Stimulated activated naive CD8-positive, alpha-beta T cell treated with anti-CD3 and anti-CD28 coated beads, Interleukin-15, amount 100 ng/mL, for 72 hours (primary cell): Measurements from ENCODE around the gene CLIC6.

Experiments
- ATAC-seq: fragments of 150-1000 bp; cut with Tn5 transposase; 2 replicates; pipeline ENCODE4 v1.10.0; 2021; ENCODE audit warnings: mild to moderate bottlenecking, moderate library complexity
- DNase-seq, 2 donors: peaks; one replicate each; pipeline ENCODE4 v3.0.0; 2021 to 2022
- H3K27ac Mint-ChIP-seq, 2 donors: one replicate each; pipeline ENCODE4 v1.8.0; 2022; ENCODE audit warnings: mild to moderate bottlenecking in 2 of 2, mixed read lengths in 2 of 2, moderate library complexity in 2 of 2
- H3K27me3 Mint-ChIP-seq: one replicate; pipeline ENCODE4 v1.8.0; 2022; ENCODE audit warnings: mixed read lengths
- H3K4me1 Mint-ChIP-seq: one replicate; pipeline ENCODE4 v1.8.0; 2022; ENCODE audit warnings: mild to moderate bottlenecking, mixed read lengths
- H3K4me3 Mint-ChIP-seq, 2 donors: one replicate each; pipeline ENCODE4 v1.8.0; 2022; ENCODE audit warnings: mild to moderate bottlenecking in 2 of 2, mixed read lengths in 2 of 2, moderate library complexity in 1 of 2
- H3K9me3 Mint-ChIP-seq, 2 donors: one replicate each; pipeline ENCODE4 v1.8.0; 2022; ENCODE audit warnings: mixed read lengths in 2 of 2

CLIC6 gene

GRCh38 chr21:34724131-34724856 lies 55.5 kb downstream of the CLIC6 start:
- no peak for ATAC-seq
- H3K27ac Mint-ChIP-seq = no peak overlapping the region
- peaks cover 21% of the 10 kb centered on the region for H3K27me3 Mint-ChIP-seq
- no peaks in the 10 kb centered on the region for H3K9me3 Mint-ChIP-seq
- peaks cover 10% of the 10 kb centered on the region for H3K4me1 Mint-ChIP-seq
- DNase-seq = no peak
- H3K4me3 Mint-ChIP-seq = no peak overlapping the region

DNA sequence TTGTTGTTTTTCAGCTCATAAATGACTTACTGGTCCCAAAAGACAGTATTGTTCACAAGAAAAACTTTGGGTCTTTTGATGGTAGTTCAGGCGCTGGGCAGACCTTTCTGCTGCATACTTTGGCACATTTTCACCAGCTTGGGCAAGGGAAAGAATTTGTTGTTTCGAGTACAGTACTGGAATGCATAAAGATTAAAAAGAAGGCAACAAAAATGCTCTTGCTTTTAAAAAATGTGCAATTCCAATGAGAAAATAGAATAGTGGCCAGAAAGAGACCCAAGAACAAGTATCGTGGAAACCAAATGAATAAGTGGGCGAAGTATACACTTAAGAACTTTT lies 56.0 kb downstream of the CLIC6 start:
- Mint-ChIP-seq H3K4me1 (peaks cover 10% of the 10 kb centered on the region), H3K27ac (no peak overlapping the region), H3K27me3 (peaks cover 21% of the 10 kb centered on the region), H3K9me3 (no peaks in the 10 kb centered on the region), H3K4me3 (no peak overlapping the region)
- ATAC-seq (no peak), DNase-seq (no peak)

- Mint-ChIP-seq H3K27ac (no peak overlapping the region), H3K27me3 (peaks cover 21% of the 10 kb centered on the region), H3K4me3 (no peak overlapping the region), H3K4me1 (peaks cover 10% of the 10 kb centered on the region), H3K9me3 (no peaks in the 10 kb centered on the region)
- no peak for ATAC-seq
- no peak for DNase-seq
These were observed 58.0 kb downstream of the CLIC6 start for GRCh38 chr21:34726627-34727337.

- Mint-ChIP-seq H3K4me1 (peaks cover 10% of the 10 kb centered on the region), H3K9me3 (no peaks in the 10 kb centered on the region), H3K27ac (no peak overlapping the region), H3K27me3 (peaks cover 21% of the 10 kb centered on the region), H3K4me3 (no peak overlapping the region)
- ATAC-seq (no peak), DNase-seq (no peak)
These were observed 59.7 kb downstream of the CLIC6 start for GRCh38 chr21:34728479-34728878.

- Mint-ChIP-seq H3K4me1 (peaks cover 10% of the 10 kb centered on the region), H3K4me3 (no peak overlapping the region)
These were observed 61.4 kb downstream of the CLIC6 start for GRCh38 chr21:34730194-34730593.

GRCh38 chr21:34730756-34731445 lies 62.1 kb downstream of the CLIC6 start:
- peaks cover 7% of the 10 kb centered on the region for H3K27me3 Mint-ChIP-seq
- ATAC-seq = no peak
- no peak overlapping the region for H3K27ac Mint-ChIP-seq
- H3K4me3 Mint-ChIP-seq = no peak overlapping the region
- DNase-seq = no peak
- no peaks in the 10 kb centered on the region for H3K9me3 Mint-ChIP-seq
- peaks cover 10% of the 10 kb centered on the region for H3K4me1 Mint-ChIP-seq

More at GRCh38 chr21:34730194-34730593, 61.4 kb downstream of the CLIC6 start:
- no peak overlapping the region for H3K27ac Mint-ChIP-seq
- peaks cover 14% of the 10 kb centered on the region for H3K27me3 Mint-ChIP-seq
- ATAC-seq (no peak), DNase-seq (no peak)
- no peaks in the 10 kb centered on the region for H3K9me3 Mint-ChIP-seq

- ATAC-seq (no peak), DNase-seq (no peak)
- no peak overlapping the region for H3K4me3 Mint-ChIP-seq
- H3K4me1 Mint-ChIP-seq = no peaks in the 10 kb centered on the region
- H3K27me3 Mint-ChIP-seq = peaks cover 5% of the 10 kb centered on the region
- no peaks in the 10 kb centered on the region for H3K9me3 Mint-ChIP-seq
- H3K27ac Mint-ChIP-seq = no peak overlapping the region
These were observed 63.6 kb downstream of the CLIC6 start for GRCh38 chr21:34732388-34732821.

- DNase-seq (no peak), ATAC-seq (no peak)
- H3K9me3 Mint-ChIP-seq = no peaks in the 10 kb centered on the region
- H3K4me3 Mint-ChIP-seq = no peak overlapping the region
- H3K4me1 Mint-ChIP-seq = no peaks in the 10 kb centered on the region
- no peak overlapping the region for H3K27ac Mint-ChIP-seq
- peaks cover 20% of the 10 kb centered on the region for H3K27me3 Mint-ChIP-seq
These were observed 65.1 kb downstream of the CLIC6 start for GRCh38 chr21:34733852-34734251.

- no peak for ATAC-seq
- H3K27me3 Mint-ChIP-seq = peaks cover 21% of the 10 kb centered on the region
- H3K4me3 Mint-ChIP-seq = no peak overlapping the region
- H3K9me3 Mint-ChIP-seq = no peaks in the 10 kb centered on the region
- DNase-seq = no peak
- H3K4me1 Mint-ChIP-seq = no peaks in the 10 kb centered on the region
- no peak overlapping the region for H3K27ac Mint-ChIP-seq
These were observed 65.9 kb downstream of the CLIC6 start for GRCh38 chr21:34734696-34735095.

- Mint-ChIP-seq H3K27ac (no peak overlapping the region), H3K9me3 (no peaks in the 10 kb centered on the region), H3K27me3 (peaks cover 21% of the 10 kb centered on the region), H3K4me1 (no peaks in the 10 kb centered on the region), H3K4me3 (no peak overlapping the region)
- DNase-seq (no peak), ATAC-seq (no peak)
These were observed 67.5 kb downstream of the CLIC6 start for GRCh38 chr21:34736116-34736874.

DNA sequence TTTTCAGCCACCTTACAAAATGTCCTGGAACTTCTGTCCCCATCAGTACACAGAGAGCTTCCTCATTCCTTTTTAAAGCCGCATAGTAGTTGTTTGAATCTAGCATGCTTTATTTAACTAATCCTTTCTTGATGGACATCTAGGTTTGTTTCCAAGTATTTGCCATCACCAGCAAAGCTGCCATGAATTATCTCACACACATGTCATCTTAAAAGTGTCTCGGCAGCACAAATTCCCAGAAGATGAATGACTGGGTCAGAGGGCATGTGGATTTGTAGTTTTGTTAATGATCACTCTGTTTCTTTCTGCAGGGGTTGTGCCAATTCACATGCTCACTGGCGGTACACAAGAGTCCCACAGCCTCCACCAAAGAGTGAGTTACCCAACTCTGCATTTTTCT lies 68.3 kb downstream of the CLIC6 start:
- peaks cover 21% of the 10 kb centered on the region for H3K27me3 Mint-ChIP-seq
- H3K4me3 Mint-ChIP-seq = no peak overlapping the region
- no peaks in the 10 kb centered on the region for H3K9me3 Mint-ChIP-seq
- no peak overlapping the region for H3K27ac Mint-ChIP-seq
- ATAC-seq = no peak
- H3K4me1 Mint-ChIP-seq = no peaks in the 10 kb centered on the region
- DNase-seq = no peak

GRCh38 chr21:34740198-34740597 lies 71.4 kb downstream of the CLIC6 start:
- Mint-ChIP-seq H3K27ac (no peak overlapping the region), H3K4me1 (no peaks in the 10 kb centered on the region), H3K27me3 (peaks cover 38% of the 10 kb centered on the region), H3K4me3 (no peak overlapping the region), H3K9me3 (no peaks in the 10 kb centered on the region)
- no peak for DNase-seq
- ATAC-seq = no peak

GRCh38 chr21:34743285-34743684 lies 74.5 kb downstream of the CLIC6 start:
- Mint-ChIP-seq H3K27ac (no peak overlapping the region), H3K9me3 (no peaks in the 10 kb centered on the region), H3K4me1 (peaks cover 7% of the 10 kb centered on the region), H3K27me3 (peaks cover 31% of the 10 kb centered on the region), H3K4me3 (no peak overlapping the region)
- ATAC-seq = no peak
- DNase-seq = no peak

DNA sequence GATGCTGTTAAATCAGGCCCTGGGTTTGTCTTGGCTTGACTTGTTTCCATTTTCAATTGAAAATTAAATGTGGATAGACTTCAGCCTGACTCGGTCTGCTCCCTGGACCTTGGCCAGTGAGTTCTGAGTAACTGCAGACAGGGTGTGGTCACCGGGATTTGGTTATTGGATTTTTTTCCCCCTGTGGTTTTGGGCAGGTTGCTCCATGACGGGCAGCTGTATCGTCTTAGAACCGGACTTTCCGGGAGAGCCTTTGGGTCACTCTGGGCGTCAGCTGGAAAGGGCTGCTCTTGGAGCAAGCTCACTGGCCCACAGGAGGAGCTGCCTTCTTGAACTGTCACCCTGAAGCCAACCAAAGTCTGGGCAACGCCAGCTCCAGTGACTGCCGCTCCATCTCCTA lies 75.0 kb downstream of the CLIC6 start:
- ATAC-seq (no peak), DNase-seq (no peak)
- Mint-ChIP-seq H3K4me1 (peaks cover 7% of the 10 kb centered on the region), H3K9me3 (no peaks in the 10 kb centered on the region), H3K4me3 (no peak overlapping the region), H3K27ac (no peak overlapping the region), H3K27me3 (peaks cover 27% of the 10 kb centered on the region)

DNA sequence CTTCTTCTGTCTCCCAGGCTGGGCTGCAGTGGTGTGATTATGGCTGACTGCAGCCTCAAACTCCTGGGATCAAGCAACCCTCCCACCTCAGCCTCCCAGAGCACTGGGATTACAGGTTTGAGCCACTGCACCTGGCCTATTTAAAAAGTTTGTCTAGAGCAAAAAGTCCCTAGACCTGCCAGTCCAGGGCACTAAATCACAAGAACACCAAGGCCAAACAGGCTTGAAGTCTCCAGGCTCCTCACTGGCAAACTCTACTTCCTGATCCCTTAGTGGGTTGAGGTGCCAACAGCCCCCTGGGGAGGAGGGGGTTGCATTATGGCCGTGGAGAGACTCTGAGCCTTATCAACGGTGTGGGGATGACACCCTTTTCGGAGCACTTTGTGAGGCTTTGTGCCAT lies 76.0 kb downstream of the CLIC6 start:
- Mint-ChIP-seq H3K27me3 (peaks cover 25% of the 10 kb centered on the region), H3K4me3 (no peak overlapping the region), H3K9me3 (no peaks in the 10 kb centered on the region), H3K27ac (no peak overlapping the region), H3K4me1 (peaks cover 7% of the 10 kb centered on the region)
- DNase-seq (no peak), ATAC-seq (no peak)
